ENCODE measurements around the gene LRRK1. TPM values are rescaled to one million over a fixed set of nuclear protein-coding genes. Genes with fewer than 3 reads are reported as not detected.

LRRK1 gene
- total and polyA plus RNA-seq, 2 of the 13 experiments (the other 11 are each of a cell fraction or from before 2014, with no cell fraction given), result 0.13 to 1.2 TPM

GRCh38 chr15:101070502-101071273 is 151.5 kb downstream of the LRRK1 start (continued):
- TF ChIP-seq TOPORS (CRISPR knock-in tag; IDR thresholded peaks at IDR 0.05) (no peak), ZNF251 (CRISPR knock-in tag; IDR thresholded peaks at IDR 0.05) (no peak), ZNF10 (CRISPR knock-in tag; IDR thresholded peaks at IDR 0.05; ENCODE audit: borderline replicate concordance, low read depth) (no peak), SMARCE1 (IDR thresholded peaks at IDR 0.05; ENCODE audit: borderline replicate concordance) (no peak), SNAPC5 (CRISPR knock-in tag; IDR thresholded peaks at IDR 0.05; ENCODE audit: borderline replicate concordance) (no peak), ZSCAN31 (CRISPR knock-in tag; IDR thresholded peaks at IDR 0.05; ENCODE audit: low read depth) (peak; percentile 40; the same call in 1 of the 2 replicates), MZF1 (CRISPR knock-in tag; IDR thresholded peaks at IDR 0.05; ENCODE audit: borderline replicate concordance) (no peak), BRCA1 (CRISPR knock-in tag; IDR thresholded peaks at IDR 0.05) (peak; percentile 86; the same call in 1 of the 2 replicates), PRDM15 (CRISPR knock-in tag; IDR thresholded peaks at IDR 0.05) (no peak), ZNF432 (CRISPR knock-in tag; IDR thresholded peaks at IDR 0.05; ENCODE audit: borderline replicate concordance) (no peak), THAP7 (CRISPR knock-in tag; IDR thresholded peaks at IDR 0.05) (no peak), ZNF367 (CRISPR knock-in tag; IDR thresholded peaks at IDR 0.05; ENCODE audit: borderline replicate concordance) (no peak), ZBTB43 (CRISPR knock-in tag; conservative IDR thresholded peaks at IDR 0.05) (peak; percentile 90; the same call in 1 of the 2 replicates), HMG20B (CRISPR knock-in tag; conservative IDR thresholded peaks at IDR 0.05) (peak; percentile 76), ZNF770 (CRISPR knock-in tag; IDR thresholded peaks at IDR 0.05) (no peak), ZNF331 (CRISPR knock-in tag; IDR thresholded peaks at IDR 0.05) (peak; percentile 88), SP5 (CRISPR knock-in tag; IDR thresholded peaks at IDR 0.05; ENCODE audit: borderline replicate concordance, low read depth) (peak; percentile 47), FUBP1 (CRISPR knock-in tag; IDR thresholded peaks at IDR 0.05; ENCODE audit: borderline replicate concordance) (no peak), ZNF7 (CRISPR knock-in tag; IDR thresholded peaks at IDR 0.05) (no peak)
